Measurements from ENCODE around the gene ALKBH3.

Gene ALKBH3

DNA sequence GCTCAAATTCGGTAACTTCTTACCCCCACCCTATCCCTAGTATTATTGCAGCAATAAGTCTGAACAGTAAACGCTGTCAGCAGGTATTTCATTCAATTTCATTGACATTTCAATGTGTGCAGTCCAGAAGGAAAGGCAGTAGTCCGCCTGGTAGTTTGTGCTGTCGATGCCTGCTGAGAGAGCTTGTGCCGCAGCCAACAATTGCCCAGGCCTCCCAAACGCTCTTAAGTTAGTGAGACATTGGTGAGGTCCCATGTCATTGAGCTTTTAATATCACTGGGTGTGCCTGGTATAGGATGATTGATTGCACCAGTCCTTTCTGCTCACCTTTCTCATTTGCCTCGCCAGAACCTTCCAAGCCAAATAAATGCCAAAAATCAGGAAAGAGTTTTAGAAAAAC lies 28.1 kb downstream of the ALKBH3 start:
- no peak for TF ChIP-seq CTCF (IDR thresholded peaks at IDR 0.05; ENCODE audit: insufficient read depth, missing control alignments)
- no peak for FAIRE-seq
- DNase-seq (ENCODE audit: insufficient read length, low spot score), result no peak

GRCh38 chr11:43913829-43914380 lies 33.3 kb downstream of the ALKBH3 start:
- FAIRE-seq (no peak), DNase-seq (ENCODE audit: insufficient read length, low spot score) (no peak)
- TF ChIP-seq CTCF (IDR thresholded peaks at IDR 0.05; ENCODE audit: insufficient read depth, missing control alignments), result no peak

DNA sequence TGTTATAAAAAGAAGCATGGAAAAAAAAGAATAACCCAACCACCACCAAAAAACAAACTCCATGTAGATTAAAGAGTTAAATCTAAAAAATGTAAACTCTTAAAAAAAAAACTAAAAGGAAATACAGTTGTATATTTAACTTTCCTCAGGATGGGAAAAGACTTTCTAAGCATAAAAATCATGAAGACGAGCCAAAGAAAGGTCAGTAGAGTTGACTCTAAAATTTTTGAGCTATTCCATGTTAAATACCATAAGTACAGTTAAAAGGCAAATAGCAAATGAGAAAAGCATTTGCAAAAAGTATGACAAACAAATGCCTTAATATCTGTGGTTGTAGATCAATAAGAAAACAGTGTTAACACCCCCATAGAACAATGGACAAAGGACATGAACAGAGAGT lies 33.8 kb downstream of the ALKBH3 start:
- FAIRE-seq, result no peak
- no peak for TF ChIP-seq CTCF (IDR thresholded peaks at IDR 0.05; ENCODE audit: insufficient read depth, missing control alignments)
- DNase-seq (ENCODE audit: insufficient read length, low spot score), result no peak

GRCh38 chr11:43916621-43917020 lies 36.0 kb downstream of the ALKBH3 start:
- TF ChIP-seq CTCF (IDR thresholded peaks at IDR 0.05; ENCODE audit: insufficient read depth, missing control alignments), result no peak
- DNase-seq (ENCODE audit: insufficient read length, low spot score) (no peak), FAIRE-seq (no peak)

DNA sequence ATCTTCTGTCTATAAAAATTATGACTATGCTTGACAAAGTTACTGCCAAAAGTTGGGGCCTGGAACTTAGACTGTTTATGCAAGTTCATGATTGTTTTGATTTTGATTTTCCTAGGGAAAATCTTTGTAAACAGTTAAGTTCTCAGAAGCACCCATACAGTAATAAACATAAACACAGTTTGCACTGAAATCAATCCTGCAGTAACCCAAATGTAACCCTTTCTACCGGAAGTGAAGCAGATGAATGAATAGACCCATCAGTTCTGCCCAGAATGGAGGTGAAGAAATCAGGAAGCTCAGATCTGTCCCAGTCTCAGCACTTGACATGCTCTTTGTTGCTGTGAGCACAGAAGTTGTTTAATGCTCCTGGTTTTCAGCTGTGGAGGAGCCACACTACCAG lies 37.2 kb downstream of the ALKBH3 start:
- no peak for TF ChIP-seq CTCF (IDR thresholded peaks at IDR 0.05; ENCODE audit: insufficient read depth, missing control alignments)
- FAIRE-seq, result no peak
- DNase-seq (ENCODE audit: insufficient read length, low spot score), result no peak

GRCh38 chr11:43918662-43919061 lies 38.0 kb downstream of the ALKBH3 start:
- no peak for FAIRE-seq
- no peak for DNase-seq (ENCODE audit: insufficient read length, low spot score)
- no peak for TF ChIP-seq CTCF (IDR thresholded peaks at IDR 0.05; ENCODE audit: insufficient read depth, missing control alignments)

GRCh38 chr11:43919852-43920597 lies 39.4 kb downstream of the ALKBH3 start:
- FAIRE-seq, result no peak
- no peak for DNase-seq (ENCODE audit: insufficient read length, low spot score)
- TF ChIP-seq CTCF (IDR thresholded peaks at IDR 0.05; ENCODE audit: insufficient read depth, missing control alignments), result no peak
